Fibroblast of pulmonary artery (primary cell): ENCODE results near the gene SULF2.

Source experiments
- DNase-seq: peaks from one replicate; pipeline ENCODE4 v3.0.0-alpha.2; 2010; ENCODE audit warnings: low read depth
- H3K4me3 ChIP-seq: replicated peaks from 2 replicates; pipeline ENCODE4 v1.5.1; 2011; ENCODE audit warnings: low read depth, mild to moderate bottlenecking, control low read depth, low read length, moderate library complexity
- TF ChIP-seq, protein P1 (sequence below): IDR thresholded peaks from 2 replicates; pipeline ENCODE4 v1.5.1; 2011; ENCODE audit warnings: mild to moderate bottlenecking, control low read depth, low read length, inconsistent platforms; ENCODE audit errors: missing control alignments

The SULF2 gene

GRCh38 chr20:47775841-47776240 lies 9.4 kb downstream of the SULF2 start:
- no peak for DNase-seq
- TF ChIP-seq, protein P1, sequence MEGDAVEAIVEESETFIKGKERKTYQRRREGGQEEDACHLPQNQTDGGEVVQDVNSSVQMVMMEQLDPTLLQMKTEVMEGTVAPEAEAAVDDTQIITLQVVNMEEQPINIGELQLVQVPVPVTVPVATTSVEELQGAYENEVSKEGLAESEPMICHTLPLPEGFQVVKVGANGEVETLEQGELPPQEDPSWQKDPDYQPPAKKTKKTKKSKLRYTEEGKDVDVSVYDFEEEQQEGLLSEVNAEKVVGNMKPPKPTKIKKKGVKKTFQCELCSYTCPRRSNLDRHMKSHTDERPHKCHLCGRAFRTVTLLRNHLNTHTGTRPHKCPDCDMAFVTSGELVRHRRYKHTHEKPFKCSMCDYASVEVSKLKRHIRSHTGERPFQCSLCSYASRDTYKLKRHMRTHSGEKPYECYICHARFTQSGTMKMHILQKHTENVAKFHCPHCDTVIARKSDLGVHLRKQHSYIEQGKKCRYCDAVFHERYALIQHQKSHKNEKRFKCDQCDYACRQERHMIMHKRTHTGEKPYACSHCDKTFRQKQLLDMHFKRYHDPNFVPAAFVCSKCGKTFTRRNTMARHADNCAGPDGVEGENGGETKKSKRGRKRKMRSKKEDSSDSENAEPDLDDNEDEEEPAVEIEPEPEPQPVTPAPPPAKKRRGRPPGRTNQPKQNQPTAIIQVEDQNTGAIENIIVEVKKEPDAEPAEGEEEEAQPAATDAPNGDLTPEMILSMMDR, result no peak
- H3K4me3 ChIP-seq, result no peak overlapping the region

DNA sequence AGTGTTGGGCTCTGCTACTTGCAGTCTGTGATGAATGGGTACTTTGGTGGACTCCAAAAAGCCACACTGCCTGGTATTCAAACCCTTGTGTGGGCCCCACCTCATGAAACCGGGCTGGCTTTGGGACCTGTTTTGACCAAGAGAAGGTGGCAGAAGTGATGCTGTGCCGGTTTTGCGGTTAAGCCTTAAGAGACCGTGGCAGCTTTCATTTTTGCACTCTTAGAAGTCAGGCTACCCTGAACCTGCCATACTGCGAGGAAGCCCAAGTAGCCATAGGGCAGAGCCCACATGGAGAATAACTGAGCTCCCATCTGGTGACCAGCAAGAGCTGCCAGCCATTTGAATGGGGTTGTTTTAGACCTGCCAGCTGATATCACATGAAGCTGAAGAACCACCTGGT lies 10.2 kb downstream of the SULF2 start:
- H3K4me3 ChIP-seq, result no peak overlapping the region
- no peak for DNase-seq
- TF ChIP-seq, protein P1, result no peak

DNA sequence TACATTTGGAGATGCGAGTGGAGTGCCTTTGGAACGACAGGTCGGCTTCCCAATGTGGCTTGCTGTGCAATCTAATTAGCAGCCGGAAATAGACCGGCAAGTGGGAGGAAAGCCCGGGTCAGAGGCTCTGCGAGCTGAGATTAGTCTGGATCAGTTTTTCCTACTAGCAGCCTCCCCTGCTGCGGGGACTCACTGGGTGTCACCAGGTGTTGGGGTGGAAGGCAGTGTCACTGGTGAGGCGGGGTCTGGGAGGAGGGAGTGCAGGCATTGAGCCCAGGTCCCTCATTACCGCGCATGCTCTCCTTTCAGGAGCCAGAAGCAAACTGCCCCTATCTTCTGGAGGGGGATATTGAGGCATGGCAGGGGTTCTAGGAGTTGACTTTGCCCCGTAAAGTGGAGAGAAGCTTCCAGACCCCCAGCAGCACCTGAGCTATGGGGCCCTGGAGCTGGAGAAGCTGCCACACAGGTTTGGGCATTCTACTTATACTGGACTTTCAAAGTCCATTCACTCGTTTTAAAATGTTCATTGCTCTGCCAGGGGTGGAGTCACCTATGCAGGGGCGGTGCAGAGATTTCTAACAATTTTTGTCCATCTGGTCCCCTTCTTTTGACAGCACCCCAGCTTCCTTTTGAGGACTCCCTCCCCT lies 11.0 kb downstream of the SULF2 start:
- no peak for DNase-seq
- TF ChIP-seq, protein P1, result no peak
- H3K4me3 ChIP-seq, result no peak overlapping the region

- DNase-seq, result peak; percentile 39
- H3K4me3 ChIP-seq, result no peak overlapping the region
- TF ChIP-seq, protein P1, result no peak
These were observed 11.9 kb downstream of the SULF2 start for GRCh38 chr20:47773371-47773786.

DNA sequence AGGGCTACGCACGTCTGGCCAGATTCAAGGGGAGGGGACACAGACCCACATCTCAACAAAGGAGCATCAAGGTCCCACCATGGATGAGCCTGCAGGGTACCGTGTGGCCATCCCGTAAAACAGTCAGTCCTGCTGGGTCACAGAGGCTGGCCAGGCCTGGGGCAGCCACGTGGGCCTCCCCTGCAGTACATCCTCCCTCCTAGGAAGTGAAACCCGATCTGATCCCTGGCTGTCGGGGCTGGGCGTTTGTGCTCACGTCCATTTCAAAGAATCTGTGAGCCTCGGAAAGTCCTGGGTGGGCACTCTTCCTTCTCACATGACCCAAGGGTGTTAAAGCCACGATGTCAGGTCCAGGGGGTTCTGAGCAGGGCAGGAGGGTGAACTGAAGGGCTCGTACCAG lies 14.3 kb downstream of the SULF2 start:
- DNase-seq, result no peak
- H3K4me3 ChIP-seq, result no peak overlapping the region
- TF ChIP-seq, protein P1, result no peak

- TF ChIP-seq, protein P1, result no peak
- no peak overlapping the region for H3K4me3 ChIP-seq
- peak; percentile 36 for DNase-seq
These were observed 17.1 kb downstream of the SULF2 start for GRCh38 chr20:47768016-47768824.
